Measurements from ENCODE around the gene EXOC7. TPM values are rescaled to one million over a fixed set of nuclear protein-coding genes. Genes with fewer than 3 reads are reported as not detected.

Gene EXOC7
- total RNA-seq, 1 experiment from 2014 or later = 69.9 TPM

DNA sequence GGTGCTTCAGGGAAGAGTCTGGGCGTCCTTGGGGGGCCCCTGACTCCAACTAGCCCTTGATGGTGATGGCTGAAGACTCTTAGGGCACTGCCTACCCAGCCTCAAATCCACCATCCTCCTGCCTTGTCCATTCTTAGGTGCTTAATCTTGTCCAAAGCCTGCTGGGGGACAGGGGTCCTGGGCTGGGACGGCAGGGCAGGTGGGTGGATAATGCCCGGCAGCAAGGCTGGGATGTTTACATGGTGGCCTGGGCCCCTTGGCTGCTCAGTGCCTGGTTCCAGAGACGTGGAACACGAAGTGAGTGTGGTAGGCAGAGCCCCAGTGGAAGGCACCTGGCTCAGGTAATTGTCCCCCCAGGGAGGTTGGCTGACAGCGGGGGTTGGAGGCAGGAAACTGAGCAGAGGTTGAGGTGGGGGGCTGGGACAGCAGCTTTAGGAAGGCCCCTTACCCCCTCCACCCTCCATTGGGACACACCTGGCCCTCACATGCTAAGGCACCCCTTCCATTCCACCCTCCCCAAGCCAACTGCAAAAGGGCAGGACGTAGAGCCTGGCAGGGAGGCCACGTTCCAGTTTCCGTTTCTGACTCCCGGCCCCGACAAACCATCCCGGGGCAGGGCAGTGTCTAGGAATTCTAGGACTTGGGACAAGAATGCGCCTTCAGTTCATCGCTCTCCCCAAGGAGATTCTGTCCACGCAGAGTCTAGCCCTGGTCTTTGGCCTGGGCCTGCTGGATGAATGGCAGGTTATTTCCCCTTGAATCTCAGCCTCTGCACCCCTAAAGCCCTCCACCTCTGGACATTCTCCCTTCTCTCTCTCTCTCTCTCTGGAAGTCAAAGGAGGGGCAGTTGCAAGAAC is 35.5 kb upstream of the EXOC7 start:
- no peak for DNase-seq (ENCODE audit: low read depth)

DNA sequence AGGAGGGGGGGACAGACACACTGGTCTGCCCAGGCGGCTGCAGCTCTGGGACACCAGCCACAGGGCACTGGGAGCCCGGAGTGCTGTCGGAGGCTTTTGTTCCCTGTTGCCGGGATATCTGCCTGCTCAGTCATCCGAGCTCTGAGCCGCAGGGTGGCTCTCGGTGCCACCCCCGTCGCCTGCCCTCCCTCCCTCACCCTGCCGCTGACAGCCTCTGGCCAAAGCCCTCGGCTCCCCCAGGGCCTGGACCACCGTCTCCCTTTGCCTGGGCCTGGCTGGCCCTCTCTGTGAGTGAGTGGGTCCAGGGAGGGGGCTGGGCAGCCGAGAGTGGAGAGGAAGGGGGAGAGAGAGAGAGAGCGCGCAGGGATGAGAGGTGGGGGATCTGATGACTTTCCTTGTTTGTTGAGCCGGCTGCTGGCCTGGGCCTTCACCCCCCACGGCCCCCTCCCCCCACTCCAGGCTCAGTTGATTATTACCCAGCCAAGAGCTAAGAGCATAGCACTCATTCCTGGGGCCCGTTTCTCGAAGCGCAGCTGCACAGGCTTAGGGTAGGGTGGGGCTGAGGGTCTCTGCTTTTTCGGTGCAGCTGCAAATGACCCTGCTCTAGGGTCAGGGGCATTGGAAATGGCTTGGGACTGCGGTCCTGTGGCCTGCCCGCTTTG is 34.8 kb upstream of the EXOC7 start:
- DNase-seq (ENCODE audit: low read depth) = peak; percentile 38

DNA sequence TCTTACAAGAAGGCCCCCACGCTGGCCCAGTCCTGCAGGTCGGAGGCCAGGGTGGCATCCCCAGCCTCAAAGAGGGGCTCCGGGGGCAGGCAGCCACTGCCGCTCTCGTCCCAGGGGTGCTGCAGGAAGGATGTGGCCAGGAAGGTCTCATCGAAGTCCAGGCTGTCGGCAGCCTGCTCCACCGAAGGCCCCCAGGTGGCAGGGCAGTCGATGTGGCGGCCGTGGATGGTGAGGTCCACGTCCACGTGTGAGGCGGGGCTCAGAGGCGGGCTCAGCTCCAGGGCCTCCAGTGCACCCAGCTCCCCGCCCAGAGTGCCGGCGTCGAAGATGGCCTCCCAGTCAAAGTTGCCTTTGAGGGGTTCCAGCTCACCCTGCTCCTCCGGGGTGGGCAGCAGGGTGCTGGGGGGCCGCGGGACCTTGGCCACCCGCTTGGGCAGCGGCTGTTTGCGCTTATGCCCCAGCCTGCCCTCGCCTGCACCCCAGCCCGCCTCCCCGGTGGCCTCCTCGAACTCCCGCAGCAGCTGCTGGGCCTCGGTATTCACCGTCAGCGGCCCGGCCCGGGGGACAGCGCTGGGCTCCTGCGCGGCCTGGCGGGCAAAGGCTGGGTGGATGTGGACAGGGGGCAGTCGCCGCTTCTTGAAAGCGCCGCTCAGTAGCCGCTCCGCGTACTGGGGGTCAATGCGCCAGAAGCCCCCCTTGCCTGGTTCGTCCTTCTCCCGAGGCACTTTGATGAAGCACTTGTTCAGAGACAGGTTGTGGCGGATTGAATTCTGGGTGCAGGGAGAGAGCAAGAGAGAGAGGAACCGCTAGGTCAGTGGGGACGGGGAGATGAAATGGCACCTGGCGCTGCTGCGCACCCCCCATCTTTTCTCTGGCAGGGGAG is 34.0 kb upstream of the EXOC7 start:
- DNase-seq (ENCODE audit: low read depth) = no peak

DNA sequence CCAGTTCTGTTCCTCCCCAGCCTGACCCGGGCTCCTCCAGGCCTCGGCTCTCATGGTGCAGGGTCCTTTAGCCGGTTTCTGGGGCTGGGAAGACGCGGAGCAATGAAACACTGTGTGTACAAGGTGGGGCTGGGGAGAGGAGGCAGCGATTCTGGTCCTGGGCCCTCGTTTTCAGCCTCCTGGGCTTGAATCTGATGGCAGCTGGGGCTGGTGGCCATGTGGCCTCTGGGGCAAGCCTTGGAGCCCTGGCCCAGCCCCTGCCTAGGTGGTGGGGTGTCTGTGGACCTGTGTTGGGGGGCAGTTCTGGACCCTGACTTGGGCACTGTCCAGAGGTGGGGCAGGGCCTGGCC is 33.4 kb upstream of the EXOC7 start:
- DNase-seq (ENCODE audit: low read depth) = no peak

DNA sequence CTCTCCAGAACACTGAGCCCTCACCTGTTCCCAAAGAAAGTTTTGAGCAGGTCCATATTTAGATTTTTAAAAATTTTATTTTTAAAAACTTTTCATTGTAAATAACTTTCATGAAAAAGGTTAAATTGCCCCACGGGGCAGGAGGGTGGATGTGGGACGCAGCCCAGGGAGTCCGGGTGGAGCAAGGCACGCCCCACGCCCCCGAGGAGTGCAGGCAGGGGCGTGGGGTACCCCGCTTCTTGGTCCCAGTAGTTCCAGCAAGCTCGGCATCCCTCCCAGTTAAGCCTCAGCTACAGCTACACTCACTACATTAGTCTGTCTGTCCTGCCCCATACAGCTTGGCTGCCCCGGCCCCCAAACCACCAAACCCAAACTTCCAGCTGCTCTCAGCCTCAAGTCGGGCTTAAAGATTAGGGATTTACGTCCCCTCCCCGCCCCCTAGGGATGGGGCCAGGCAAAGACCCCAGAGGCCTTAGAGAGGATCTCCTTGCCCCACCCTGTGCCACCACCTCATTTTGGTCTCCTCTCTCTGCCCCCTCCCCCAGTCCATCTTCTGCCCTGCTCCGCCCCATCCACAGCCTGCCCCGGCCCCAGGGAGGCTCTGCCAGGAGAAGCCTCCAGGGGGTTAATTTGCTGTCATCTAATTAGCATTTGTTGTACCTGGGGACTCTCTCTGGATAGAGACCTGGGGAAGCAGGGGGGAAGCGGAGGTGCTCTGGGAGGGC is 32.9 kb upstream of the EXOC7 start:
- DNase-seq (ENCODE audit: low read depth) = no peak

DNA sequence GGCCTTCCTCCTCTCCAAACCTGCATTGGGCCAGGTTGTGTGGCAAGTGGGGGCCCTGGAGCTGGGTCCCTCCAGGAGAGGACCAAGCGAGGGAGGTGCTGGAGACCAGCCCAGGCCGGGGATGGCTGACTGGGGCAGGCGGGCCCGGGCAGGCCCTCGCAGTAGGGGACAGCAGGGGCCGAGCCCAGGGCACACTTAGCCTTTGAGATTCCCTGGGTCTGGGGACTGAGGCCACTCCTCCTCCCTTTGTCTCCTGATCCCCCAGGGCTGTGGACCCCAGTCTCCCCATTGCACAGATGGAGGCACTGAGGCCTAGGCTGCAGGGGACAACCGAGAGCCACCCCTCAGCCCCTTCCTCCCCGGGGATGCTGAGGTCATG is 32.2 kb upstream of the EXOC7 start:
- DNase-seq (ENCODE audit: low read depth) = no peak

DNA sequence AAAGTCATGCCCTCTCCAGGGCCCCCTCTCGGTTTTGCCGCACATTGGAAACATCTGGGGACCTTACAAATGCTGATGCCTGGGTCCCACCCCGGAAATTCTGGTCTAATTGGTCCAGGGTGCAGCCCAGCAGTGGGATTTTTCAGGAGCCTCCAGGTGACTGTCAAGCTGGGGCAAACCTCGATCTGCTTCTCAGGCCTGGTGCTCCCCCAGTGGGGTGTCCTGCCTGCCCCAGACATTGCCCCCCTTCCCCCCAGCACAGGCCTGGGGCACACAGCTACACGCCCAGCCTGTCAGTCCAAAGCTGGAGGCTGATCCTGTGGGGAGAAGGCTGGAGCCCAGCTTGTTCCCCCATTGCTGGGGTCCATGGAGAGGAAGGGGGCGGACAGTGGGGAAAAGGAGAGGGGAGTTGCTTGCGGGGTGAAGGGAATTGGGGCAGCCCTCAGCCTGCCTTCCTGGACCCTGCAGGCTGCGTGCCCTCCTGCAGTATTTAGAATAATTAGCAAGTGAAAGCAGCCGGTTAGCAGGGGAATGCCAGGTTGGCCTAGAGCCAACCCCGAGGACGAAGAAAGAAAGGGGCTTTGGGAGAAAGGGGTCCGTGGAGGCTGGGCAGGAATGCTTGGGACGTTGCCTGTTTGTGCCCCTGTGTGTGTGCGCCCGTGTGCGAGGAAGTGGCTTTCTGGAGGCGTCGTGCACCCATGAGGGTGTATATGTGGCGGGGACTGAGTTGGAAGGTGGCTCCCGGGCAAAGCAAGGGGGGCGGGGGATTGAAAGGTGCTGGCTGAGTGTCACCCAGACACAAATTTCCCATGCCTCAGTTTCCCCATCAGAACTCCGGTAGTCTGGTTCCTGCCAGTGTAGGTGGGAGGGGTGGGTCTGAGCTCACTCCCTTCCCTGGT is 31.6 kb upstream of the EXOC7 start:
- no peak for DNase-seq (ENCODE audit: low read depth)

DNA sequence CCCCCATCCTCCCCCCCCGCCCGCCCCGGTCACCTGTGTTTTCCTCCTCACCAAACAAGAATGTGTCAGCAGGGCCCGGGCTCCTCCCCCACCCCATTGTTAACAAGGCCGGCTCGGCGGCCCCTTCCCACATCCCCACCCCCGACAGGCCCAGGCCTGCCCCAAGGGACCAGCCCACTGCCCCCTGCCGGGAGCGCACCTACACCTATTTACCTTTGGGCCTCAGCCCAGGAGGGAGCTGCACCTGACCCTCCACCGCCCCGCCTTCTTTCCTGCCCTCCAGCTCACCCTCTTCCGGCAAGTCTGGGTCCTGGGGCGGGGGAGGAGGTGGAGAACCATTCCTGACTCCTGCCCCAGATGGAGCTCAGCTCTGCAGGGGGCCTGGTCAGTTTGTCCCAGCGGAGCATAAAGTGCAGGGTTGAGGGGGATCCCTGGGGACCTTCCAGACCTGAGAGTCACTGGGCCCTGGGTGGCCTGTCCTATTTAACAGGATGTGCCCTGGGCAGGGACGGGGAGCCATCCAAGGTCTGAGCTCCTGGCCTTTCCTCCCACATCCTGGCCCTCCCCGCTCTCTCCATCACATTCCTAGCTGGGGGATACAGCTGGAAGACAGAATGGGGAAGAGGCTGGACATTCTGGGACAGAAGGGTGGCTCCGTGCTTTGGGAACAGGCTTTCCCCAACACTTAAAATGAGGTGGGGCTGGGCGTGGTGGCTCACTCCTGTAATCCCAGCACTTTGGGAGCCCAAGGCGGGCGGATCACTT is 29.2 kb upstream of the EXOC7 start:
- DNase-seq (ENCODE audit: low read depth) = no peak

DNA sequence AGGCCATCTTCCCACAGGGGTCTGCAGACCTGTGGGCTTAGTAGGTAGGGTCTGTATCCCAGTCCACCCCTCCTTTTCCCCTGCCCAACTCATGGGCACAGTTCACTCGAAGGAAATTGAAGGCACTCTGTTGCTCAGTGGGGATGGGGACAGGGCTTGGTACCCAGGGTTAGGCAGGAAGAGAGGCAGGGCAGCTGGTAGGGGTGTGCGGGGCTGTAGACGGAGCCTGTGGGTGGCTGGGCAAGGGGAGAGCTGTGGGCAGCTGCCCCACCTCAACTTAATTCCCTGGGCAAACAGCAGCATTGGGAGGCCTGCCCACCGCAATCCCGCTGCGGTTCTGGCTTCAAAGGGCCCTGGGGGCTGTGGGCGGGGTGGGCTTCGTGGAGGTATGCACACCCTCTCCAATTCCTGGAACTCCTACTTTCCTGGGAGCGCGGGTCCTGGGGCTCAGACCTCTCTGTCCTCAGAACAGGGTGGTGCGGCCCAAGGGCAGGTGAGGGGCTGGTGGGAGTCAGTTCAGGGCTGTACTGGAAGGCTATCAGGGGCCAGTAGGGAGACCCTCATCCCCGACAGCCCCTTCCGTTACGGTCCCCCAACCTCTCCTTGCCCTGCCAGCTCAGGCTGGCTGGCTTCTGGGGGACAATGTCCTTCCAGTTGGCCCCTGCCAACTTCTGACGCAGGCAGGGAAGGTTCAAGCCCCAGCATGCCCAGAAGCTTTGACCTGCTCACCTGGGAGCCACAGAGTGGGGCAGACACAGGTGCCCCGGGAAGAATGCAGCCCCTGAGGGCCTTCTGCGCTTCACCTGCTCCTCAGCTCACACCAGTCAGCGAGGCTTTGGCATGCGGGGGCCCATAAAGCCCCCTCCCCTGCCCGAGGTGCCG is 28.3 kb upstream of the EXOC7 start:
- DNase-seq (ENCODE audit: low read depth) = no peak

DNA sequence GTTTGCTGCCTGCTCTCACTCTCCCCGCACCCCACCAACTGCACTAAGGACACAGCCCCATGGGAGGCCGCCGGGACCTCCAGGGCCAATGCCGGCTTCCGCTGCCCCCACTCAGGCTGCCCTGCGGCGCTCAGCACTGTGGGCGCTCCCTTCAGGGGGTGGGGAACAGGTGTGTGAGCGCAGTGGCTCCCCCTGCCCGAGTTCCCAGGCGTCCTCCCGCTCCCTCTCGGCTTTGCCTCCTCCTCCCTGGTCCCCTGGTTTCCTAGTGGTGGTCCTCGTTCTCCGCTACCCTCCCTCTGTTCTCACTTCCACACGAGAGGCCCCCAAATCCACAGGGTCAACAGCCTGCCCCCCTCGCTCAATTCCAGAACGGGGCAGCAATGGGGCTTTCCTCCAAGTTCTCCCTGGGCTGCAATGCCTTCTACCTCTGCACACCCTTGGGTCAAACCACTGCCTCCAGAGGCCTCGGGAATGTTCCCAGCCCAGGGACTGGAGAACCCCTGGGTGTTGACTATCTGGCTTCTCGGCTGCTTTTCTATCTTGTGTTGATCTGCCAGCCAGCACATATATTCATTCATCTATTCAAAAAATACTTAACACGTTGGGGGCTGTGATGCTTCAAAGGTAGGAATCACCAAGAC is 27.6 kb upstream of the EXOC7 start:
- no peak for DNase-seq (ENCODE audit: low read depth)

DNA sequence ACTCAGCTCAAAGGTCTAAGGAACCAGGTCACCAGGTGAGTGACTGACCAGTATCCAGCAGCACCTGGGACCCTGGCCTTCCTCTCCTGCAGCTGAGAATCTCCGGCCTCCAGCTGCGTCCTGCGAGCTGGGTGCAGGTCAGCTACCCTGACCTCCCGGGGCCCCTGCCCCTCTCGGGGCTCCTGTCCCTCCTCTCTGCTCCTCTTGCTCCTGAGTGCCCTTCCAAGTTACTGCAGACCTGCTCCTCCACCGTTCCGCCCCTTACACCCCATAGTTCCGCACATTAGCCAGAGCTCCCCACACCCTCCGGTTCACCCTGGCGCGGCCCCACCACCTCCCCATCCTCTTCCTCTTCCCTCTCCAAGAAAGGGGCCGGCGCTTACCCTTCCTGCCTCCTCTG is 26.9 kb upstream of the EXOC7 start:
- no peak for DNase-seq (ENCODE audit: low read depth)

DNA sequence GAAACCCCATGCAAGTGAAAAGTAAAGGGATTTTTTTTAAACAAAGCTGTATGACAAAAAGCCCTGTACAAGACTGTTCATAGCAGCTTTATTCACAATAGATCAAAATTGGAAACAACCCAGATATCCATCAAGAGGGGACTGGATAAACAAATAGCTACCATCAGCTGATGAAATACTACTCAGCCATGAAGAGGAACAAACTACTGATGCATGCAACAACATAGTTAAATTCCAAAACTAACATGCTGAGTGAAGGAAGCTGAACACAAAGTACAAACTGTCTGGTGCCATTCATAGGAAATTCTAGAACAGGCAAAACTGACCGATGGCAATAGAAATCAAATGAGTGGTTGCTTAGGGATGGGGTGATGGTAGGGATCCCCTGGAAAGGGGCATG is 22.3 kb upstream of the EXOC7 start:
- DNase-seq (ENCODE audit: low read depth) = no peak

DNA sequence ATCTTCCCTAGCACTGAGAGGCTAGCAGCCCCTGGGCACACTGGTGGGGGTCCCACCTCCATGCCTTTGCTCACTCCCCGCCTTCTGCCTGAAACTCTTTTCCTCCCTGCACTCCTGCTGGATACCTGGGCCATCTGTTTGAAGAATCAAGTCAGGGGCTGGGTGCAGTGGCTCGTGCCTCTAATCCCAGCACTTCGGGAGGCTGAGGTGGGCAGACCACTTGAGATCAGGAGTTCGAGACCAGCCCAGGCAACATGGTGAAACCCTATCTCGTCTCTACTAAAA is 21.7 kb upstream of the EXOC7 start:
- no peak for DNase-seq (ENCODE audit: low read depth)

DNA sequence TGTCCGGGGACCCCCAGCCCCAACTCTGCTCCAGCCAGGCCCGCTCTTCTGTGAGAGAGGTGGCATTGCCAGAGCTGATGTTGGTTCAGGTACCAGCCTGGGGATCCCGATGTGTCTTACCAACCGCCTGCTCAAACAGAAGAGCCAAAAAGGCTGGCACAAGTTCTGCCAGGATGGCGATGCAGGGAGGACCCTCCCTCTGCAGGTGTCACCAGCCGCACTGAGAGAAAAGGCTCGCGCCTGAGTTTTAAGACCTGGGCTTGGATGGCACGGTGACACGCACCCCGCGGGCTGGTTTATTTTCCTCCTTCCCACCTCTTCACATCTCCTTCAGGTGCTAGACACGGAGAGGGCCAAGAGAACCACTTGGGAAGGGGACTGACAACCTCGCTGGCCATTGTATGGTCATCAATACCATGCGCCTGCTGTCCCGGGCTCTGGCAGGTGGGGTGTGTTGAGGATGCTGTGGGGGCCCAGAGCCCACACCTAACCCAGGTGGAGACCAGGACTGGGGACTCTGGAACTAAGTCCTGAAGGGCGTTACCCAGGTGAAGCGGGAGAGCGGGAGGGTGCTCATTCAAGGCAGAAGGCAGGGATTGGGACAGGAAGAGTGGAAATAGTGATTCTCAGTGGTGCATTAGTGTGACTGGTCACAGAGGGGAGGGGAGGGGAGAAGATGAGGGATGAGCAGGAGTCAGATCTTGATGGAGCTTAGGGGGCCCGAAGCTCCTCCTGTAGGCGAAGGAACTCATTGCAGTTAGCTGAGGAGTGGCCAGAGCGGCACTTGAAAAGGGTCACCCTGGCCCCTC is 21.2 kb upstream of the EXOC7 start:
- peak; percentile 13 for DNase-seq (ENCODE audit: low read depth)

DNA sequence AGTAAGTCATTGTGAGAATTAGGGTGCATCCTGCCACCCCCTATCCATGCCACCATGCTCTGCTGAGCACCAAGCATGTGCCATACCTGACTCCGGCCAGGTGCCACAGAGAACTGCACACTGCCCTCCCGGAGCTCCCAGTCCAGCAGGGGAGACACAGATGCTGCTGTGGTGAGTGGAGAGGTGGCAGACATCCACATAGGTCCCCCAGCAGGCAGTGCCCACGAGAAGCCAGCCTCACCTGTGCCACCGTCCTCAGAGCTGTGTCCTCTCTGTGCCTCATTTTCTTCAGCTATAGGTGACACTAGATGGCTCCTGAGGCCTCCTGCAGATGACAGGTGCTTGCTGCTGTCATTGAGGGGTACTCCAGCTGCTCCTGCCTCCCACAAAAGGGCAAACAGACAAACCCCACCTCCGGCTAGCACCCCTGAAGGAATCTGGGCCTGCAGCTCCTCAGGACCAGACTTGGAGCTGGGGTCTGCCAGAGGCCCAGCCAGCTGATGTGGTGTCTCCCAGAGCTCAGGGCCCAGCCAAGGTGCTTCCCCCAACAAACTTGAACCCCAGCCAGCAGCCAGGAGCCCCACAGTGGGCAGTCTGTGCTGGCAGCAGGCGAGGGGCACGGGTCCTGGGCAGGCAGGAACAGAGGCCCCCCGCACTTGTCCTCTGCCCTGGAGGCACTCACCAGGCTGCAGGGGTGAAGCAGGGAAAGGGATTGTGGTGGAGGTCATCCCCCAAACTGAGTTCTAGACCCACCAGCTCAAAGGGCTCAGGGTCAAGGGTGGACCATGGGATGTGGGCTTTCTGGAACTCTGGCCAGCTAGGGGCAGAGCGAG is 20.4 kb upstream of the EXOC7 start:
- no peak for DNase-seq (ENCODE audit: low read depth)

DNA sequence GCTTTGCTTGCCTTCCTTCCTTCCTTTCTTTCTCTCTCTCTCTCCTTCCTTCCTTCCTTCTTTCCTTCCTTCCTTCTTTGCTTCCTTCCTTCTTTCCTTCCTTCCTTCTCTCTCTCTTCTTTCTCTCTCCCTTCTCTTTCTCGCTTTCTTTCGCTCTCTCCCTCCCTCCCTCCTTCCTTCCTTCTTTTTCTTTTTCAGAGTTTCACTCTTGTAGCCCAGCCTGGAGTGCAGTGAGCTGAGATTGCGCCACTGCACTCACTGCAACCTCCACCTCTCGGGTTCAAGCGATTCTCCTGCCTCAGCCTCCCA is 19.6 kb upstream of the EXOC7 start:
- DNase-seq (ENCODE audit: low read depth) = no peak

Data from M059J (cell line).